Stimulated activated CD4-positive, alpha-beta T cell treated with anti-CD3 and anti-CD28 coated beads, TNF-alpha, amount 100 ng/mL, for 24 hours (primary cell): ENCODE results near the gene ANKS1B.
"Not testable (repeated sequence)": the region's sequence is repeated elsewhere in the genome, so short reads cannot be mapped to it uniquely, and the experiment has no call there.

Experiments
- DNase-seq, 3 experiments: peaks; one replicate each; pipeline ENCODE4 v3.0.0-alpha.2; 2020; ENCODE audit warnings: low read depth in 3 of 3

Gene ANKS1B

DNA sequence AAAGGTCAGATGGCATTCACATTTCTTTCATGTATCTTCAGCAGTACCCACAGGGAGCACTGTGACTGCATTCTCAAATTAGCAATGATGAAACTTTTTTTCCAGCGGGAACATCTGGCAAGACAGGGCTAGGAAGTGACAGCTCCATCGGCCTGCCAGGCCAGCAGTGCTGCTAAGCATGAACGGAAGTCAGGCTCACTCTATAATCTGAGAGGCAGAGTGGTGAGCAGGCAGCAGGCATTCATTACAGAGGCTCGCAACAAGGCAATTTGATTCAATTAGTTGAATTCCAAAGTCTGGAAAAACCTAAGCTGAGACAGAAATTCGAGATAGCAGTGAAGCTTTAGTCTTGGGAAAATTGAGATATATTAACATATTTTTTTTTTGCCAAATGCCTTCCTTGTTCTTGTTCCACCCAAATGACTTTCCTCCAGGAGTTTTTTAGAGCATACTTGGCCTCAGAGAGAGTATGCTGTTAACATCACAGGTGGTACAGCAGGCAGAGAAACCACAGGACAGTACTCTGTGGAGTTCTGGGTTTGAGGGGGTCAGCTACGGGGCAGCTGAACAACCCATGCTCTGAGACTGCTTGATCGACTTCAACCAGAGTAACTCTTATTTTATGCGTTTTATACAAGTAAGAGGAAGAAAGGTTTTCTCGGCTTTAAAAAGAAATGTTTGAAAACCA lies 924.8 kb downstream of the ANKS1B start:
- DNase-seq, result no peak

DNA sequence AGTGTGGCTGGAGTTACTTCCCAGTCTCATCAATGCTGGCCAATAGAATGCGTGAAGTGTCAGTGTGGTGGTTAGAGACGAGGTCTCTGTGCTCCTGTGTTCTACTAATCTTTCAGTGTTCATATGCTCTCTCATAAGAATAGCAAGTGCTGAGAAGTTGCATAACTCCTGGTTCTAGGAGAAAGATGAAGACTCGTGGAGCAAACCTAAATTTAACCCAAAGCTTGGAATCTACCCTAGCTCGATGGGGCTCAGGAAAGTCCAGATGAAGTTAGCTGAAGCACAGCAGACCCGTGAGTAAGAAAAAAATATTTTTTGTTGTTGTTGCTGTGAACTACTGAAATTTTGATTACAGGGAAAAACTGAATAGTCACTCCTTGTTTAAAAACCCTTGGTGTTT lies 927.1 kb downstream of the ANKS1B start:
- no peak for DNase-seq

DNA sequence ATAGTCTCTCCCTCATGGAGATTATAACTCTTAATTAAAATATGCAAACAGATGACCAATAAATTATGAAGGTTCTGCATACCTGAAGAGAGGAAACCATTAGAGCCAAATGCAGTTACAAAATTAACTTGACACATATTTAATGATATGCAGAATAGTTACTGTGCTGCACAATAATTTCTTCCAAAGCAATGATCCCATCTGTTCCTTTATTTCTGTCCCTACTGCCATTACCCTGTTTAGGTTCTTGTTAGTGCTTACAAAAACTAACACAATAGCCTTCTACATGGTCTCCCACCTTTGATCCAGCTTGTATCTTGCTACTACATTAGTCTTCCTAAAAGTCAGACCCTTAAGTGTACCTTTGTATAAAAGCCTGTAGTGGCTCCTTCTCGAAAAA lies 928.5 kb downstream of the ANKS1B start:
- no peak for DNase-seq

DNA sequence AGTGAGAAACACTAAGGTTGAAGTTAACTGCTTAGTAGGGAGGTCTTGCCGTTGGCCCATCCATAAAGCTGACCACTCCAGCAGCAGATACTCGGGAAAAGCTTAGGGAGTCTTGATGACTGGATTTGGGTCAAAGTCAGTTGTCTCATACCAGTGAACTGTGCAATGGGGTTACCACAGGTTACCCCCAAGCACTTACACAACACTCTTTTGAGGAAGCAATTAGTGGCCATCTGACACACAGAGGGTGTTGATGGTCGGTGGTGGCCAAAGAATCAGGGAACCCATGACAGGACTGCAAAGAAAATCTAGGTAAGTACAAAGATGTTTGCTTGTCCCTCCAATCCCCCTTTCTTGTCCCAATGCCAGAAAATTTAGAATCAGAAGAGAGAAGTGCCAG lies 929.4 kb downstream of the ANKS1B start:
- no peak for DNase-seq

DNA sequence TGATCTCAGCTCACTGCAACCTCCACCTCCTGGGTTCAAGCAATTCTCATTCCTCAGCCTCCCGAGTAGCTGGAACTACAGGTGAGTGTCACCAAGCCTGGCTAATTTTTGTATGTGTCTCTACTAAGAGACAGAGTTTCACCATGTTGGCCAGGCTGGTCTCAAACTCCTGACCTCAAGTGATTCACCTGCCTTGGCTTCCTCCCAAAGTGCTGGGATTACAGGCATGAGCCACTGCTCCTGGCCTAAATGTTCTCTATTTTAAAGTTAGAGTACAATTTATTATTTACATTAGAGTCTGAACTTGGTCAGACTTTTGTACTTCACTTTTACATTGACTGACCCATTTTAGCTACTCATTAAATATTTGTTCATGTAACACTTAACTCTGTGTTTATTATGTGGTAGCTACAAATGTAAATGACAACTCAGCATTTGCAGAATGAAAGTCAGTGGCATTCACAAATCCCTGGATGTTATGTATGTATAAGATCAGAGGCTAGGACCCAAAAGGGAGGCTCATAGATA lies 930.1 kb downstream of the ANKS1B start:
- no peak for DNase-seq

DNA sequence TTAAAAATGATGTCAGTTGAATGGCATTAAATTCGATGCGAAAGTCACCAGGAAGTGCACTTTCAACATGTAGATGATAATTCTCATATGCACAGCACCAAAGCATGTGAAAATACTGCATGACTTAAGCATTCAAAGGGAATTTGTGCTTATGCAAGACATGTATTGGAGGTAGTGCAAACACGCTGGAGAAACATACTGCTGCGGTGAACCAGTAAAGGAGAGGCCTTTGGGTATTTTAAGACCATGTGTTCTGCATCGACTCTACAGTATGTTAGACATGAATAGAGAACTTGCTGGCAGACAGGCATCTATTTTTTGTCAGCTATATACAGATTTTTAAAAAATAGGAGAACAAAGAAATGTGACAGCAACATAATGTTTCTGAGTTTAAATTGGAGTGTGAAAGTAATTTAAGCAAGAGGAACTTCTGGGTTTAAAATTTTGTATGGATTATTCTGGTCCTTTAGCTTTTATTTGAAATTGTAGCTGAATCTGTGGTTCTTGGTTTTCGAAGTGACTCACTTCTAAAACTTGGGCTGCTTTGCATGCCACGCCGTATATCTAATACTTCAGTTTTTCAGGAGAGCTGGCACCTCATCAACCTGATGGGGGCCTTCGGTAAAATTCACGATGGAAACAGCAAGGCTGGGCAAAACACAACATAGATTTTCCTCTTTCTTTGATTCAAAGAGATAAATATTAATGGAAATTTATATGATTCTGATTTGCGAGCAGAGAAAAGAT lies 930.9 kb downstream of the ANKS1B start:
- DNase-seq, result no peak

DNA sequence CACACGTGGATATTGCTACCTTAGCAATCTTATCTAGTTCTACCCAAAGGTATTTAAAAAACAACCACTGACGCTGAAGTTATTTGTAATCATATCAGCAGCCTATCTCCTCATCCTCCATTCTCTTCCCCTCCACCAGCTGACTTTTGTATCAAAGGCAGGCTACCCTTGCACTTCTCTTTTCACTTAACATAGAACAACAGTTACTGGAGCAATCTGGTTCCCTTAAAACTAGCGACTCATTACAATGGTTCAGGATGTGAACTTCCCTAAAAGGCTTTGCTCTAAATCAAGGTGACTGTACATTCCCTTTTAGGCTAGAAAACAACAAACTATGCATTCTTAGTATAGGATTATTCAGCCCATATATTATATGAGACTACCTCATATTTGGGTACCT lies 935.0 kb downstream of the ANKS1B start:
- no peak for DNase-seq

DNA sequence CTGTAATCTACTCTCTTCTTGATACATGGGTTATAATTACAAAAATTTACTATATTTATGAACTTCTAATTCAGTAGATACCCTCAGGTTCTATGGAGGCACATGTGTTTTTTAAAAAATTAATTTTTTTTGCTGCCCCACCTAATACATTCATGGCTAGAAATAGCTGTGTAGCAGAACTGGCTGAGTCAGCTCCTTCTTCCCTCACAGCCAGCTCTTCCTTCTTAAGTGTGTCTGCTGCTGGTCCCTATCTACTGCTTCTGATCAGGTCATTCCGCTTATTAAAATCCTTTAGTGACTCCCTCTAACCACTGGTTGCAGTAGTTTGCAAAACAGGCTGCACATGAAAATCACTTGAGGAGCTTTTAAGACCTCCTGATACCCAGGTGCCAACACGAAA lies 939.6 kb downstream of the ANKS1B start:
- no peak for DNase-seq

DNA sequence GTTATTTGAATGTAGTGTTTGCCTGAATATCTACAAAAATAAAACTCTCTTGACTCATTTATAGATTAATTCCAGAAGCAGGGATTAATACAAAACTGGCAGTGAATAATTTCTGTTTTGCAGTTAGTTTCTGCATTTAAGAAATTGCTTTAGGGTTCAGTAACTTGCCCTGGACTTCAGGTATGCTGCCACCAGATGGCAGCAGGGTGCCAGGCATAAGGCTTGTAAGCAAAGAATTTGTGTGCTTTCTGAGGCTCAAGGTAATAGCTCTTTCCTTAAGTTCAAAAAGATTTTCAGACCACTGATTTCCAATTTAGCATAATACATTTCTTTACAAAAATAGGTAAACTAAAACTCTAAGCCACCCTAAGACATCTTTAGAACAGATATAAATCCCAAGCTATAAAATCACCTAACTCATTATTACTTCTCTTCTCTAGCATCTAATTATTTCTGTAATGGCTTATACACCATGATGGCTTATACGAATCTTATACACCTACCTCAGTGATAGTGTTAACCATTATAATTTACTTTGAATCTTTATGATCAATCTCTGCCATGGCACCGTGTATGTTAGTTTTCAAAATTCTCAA lies 941.3 kb downstream of the ANKS1B start:
- peak in 1 of 3 experiments; percentile 39 for DNase-seq

DNA sequence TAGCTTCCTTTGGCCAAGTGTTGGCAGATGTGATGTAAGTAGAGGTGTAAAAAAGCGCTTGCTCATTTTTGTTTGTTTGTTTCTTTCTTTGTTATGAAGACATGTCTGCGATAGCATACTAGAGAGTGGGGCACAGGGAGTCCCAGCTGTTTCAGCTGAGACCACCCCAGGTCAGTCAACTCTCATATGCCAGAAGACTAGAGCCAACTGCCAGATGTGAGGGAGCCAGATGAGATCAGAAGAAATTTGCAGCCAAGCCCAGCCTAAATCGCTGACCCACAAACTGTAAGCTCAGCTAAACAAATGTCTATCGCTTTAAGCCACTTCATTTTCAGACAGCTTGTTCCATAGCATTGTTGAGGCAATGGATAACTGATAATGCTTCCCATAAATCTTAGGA lies 942.5 kb downstream of the ANKS1B start:
- DNase-seq, result no peak

DNA sequence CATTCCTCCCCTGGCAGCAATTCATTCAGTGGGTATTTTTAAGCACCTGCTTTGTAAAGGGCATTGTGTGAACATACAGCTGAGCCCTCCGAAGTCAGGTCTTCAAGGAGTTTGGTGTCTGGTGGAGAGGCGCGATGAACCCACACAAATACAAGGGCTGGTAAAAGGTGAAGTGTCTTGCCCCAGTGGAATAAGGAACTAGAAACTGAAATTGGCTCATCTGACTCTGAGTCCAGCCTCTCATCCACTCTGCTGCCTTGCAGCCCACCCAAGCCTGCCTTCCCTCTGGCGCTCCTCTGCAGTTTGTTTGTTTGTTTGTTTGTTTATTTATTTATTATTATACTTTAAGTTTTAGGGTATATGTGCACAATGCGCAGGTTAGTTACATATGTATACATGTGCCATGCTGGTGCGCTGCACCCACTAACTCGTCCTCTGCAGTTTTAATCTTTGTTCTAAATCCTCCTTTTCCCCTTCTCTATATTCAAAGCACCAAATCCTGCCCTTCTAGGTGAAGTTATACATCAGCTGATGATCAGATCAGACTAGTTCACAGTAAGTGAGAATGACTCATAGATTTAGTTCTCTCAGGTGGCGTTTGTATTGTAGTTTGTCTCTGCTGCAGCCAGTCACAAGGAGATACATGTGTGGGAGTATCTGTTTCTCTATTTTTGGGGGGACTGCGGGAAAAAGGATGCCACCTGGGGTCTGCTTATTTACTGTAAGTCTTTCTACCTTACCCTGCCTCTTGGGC lies 945.2 kb downstream of the ANKS1B start:
- no peak for DNase-seq

DNA sequence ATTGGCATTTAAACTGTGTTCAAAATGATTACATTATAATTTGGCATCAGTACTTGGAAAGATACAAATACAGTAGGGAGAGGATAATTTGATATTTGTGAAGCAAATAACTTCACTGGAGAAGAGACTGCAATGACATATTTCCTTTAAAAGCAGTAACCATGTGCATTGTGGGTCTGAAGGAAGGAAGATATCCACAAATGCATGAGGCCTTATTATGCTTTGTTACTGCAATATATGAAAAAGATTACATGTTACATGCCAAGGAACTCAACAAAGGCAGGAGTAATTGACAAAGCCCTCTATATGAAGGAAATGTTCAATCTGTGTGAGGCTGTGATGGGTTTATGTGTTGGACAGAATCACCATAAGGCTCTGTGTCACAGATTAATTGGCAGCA lies 948.2 kb downstream of the ANKS1B start:
- no peak for DNase-seq

DNA sequence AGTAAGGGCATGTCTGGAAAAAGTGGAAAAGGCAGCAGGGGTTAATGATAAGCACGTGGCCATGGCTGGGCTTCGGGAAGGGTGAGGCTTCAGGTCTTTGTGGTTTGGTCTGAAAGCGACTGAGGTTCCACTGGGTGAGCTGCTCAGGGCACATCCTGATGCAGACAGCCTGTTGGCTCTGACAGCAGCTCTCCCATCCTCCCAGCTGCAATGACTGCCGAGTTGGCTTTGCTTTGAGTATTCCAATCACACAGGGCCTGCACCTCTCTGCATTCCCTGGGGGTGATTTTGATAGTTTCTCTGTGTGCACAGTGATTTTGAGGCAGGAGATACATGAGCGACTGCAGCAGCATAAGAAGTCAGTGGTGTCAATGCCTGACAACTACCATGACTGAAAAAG lies 948.9 kb downstream of the ANKS1B start:
- no peak for DNase-seq

DNA sequence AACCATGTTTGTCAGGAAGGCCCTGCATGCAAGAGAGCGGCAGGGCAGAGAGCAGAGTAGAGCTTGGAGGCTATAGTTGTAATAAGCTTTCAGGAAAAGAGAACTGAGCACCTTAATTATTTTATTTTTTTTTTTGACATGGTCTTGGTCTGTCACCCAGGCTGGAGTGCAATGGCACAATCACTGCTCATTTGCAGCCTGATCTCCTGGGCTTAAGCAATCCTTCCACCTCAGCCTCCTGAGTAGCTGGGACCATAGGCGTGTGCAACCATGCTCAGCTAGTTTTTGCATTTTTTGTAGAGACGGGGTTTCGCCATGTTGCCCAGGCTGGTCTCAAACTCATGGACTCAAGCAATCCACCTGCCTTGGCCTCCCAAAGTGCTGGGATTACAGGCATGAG lies 950.5 kb downstream of the ANKS1B start:
- DNase-seq, result not testable (repeated sequence)

DNA sequence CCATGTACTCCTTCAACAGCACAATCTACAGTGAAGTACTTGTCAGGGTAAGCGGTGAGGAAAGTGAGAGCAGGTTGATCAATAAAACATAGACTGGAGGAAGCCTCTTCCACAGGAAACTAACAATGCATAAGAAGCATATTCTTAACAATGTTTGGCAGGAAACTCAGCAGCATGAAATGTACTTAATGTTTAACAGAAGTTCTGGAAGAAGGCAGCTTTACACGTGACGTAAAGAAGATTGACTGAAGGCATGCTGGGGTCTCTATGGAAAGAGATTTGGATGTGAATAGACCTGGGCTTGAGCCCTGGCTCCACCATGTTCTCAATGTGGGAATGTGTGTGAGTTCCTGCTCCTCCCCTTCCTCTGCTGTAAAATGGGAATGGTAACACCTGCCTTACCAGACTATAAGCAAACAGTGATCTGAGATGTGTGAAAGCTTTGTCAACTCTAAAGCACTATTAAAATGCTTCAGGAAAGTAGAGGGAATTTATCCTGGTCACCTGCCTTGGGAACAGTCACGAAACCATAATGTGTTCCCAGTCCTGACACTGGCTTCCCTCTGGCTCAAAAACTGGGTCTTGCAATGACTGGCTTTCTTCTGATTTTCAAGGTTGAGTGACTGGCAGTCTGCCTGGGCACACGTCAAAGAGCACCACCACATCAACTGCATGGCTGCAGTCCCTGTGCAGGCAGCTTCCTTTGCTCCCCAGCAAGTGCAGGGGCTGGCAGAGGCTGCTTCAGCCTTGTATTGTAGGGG lies 955.0 kb downstream of the ANKS1B start:
- DNase-seq, result no peak

DNA sequence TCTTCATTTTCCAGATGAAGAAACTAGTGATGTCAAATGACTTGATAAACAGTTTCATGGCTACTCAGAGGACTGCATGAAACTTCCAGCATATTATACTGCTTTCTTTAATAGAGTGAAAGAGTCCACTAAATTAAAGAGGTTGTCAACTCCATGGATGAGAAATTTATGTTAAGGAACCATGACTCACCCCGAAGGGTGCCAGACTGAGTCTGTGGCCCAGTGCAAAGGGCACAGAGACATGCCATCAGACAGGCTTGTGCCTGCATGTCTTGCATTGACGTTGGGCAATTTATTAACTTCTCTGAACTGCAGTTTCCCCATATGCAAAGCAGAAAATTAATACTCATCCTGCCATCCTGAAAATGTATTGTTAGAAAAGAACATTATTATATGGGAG lies 957.3 kb downstream of the ANKS1B start:
- no peak for DNase-seq

DNA sequence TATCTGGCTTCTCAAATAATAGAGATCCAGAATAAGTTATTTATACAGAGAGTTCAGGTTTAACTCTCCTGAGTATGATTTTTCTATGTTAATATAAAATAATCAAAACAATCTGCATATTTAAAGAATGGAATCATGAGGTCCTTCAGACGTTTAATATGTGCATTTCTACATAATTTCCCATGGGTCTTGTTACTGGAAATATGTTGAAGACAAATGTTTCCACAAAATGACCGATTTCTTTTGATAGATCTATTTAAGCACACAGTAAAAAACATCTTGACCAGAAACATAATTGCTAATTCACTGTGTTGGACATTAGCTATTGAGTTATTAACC lies 957.7 kb downstream of the ANKS1B start:
- DNase-seq, result no peak

DNA sequence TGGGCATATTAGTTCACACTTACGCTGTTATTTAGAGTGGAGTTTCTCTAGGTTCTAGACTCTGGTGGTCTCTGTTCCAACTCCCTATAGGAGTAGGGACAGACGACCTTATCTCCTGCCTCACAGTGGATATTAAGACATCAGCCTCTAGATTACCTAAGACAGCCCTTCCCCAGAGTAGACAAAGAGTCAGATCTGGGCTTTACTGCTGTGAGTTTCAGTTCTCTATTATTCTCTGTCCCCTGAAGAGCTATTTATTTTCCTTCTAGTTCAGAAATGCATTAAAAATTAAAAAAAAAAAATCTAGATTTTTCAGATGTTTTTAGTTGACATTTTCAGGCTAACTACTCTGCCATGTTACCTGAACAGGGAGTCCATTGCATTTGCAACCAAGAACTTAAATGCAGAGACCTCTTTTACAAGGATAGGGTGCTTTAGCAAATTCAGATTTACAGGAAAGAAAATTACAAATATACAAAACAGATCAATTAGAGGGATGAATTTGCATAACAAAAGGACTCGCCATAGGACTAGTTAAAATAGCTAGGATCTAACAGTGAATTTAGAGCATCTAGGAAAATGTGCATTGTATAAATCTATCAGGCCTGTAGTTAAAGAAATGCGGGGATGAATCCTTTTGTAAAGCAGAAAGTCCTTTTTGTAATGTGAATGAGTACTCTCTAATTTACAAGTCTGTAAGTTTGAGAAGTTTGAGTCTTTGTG lies 958.2 kb downstream of the ANKS1B start:
- DNase-seq, result no peak

DNA sequence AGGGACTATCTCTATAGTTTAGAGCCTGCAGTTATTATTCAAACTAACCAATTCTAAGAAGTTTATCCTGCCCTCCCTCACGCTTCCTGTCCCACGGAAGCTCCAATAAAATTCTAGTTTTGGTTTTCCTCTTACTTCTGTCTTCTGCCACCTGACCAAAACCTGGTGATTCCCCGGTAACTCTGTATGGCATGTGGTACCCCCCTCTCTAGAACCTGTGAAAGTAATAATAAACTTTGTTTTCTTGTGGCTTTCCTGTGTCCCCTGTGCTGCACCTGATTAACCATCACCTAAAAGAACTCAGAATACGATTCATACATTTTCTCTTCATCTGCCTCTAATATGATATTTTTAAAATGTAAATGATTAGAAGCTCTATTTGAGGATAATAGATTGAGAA lies 959.9 kb downstream of the ANKS1B start:
- no peak for DNase-seq

DNA sequence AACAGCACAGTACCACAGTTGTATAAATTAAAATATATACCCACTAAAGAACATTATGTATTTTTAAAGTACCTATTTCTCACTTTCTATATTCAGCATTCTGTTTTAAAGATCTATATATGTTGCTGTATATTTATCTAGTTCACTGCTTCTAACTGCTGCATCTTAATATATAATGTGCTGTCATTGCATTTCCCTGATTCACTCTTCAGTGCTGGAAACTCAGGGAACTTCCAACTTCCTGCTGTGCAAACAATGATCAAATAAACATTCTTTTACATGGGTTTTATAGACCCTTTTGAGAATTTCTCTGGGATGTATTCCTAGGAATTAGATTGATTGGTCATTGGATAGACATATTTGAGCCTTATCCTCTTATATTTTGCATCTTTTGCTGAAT lies 960.5 kb downstream of the ANKS1B start:
- no peak for DNase-seq

DNA sequence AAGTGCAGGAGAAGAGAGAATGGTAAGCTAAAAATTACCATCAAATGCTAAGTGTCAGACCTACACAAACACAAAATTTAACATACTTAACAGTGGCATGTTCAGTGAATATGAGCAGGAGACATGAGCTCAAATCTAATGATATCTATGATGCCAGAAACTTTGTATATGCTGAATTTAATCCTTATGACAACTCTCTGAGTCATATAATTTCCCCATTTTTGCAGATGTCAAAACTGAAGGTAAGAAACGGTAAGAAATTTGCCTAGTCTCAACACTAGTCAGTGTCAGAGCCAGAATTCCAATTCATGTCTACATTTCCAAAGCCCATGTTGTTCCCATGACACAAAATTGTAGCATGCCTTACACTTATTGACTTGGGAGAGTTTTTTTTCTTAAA lies 963.9 kb downstream of the ANKS1B start:
- no peak for DNase-seq
